NCI-H128 (cell line): ENCODE data around the gene PTPRT.

Experiments used
- DNase-seq: peaks from one replicate; lab custom pipeline; 2025; ENCODE audit not compliant: unreplicated experiment; lab: John Stamatoyannopoulos, UW

Gene PTPRT

GRCh38 chr20:43189554-43190331 lies at the start of gene PTPRT:
Gene PTPRT, minus strand, starts transcription at chr20:43189906. Its CDS starts 173 bp downstream, at chr20:43189733.
- no peak for DNase-seq

- no peak for DNase-seq
Measured at GRCh38 chr20:43238833-43239232, 49.1 kb upstream of the PTPRT start.

GRCh38 chr20:43238266-43238665 lies 48.6 kb upstream of the PTPRT start:
- no peak for DNase-seq

- DNase-seq = no peak
Measured at GRCh38 chr20:43237651-43238168, 48.0 kb upstream of the PTPRT start.

- DNase-seq = no peak
Measured at GRCh38 chr20:43235998-43236397, 46.3 kb upstream of the PTPRT start.

GRCh38 chr20:43231829-43232228 lies 42.1 kb upstream of the PTPRT start:
- no peak for DNase-seq

- no peak for DNase-seq
Measured at GRCh38 chr20:43229696-43230095, 40.0 kb upstream of the PTPRT start.

GRCh38 chr20:43220612-43221011 lies 30.9 kb upstream of the PTPRT start:
- no peak for DNase-seq

GRCh38 chr20:43210901-43211300 lies 21.2 kb upstream of the PTPRT start:
- no peak for DNase-seq

GRCh38 chr20:43209831-43210230 lies 20.1 kb upstream of the PTPRT start:
- DNase-seq = no peak

GRCh38 chr20:43205699-43206098 lies 16.0 kb upstream of the PTPRT start:
- DNase-seq = no peak

- no peak for DNase-seq
Measured at GRCh38 chr20:43202100-43202499, 12.4 kb upstream of the PTPRT start.

- DNase-seq = no peak
Measured at GRCh38 chr20:43198607-43199006, 8.9 kb upstream of the PTPRT start.

- DNase-seq = no peak
Measured at GRCh38 chr20:43196243-43196642, 6.5 kb upstream of the PTPRT start.

- no peak for DNase-seq
Measured at GRCh38 chr20:43194137-43194536, 4.4 kb upstream of the PTPRT start.

GRCh38 chr20:43193443-43193842 lies 3.7 kb upstream of the PTPRT start:
- DNase-seq = no peak

GRCh38 chr20:43191946-43192863 lies 2.5 kb upstream of the PTPRT start:
- DNase-seq = peak; percentile 11

- DNase-seq = no peak
Measured at GRCh38 chr20:43191143-43191542, 1.4 kb upstream of the PTPRT start.

- DNase-seq = no peak
Measured at GRCh38 chr20:43190332-43190953, 737 bp upstream of the PTPRT start.

- DNase-seq = no peak
Measured at GRCh38 chr20:43188861-43189553, 699 bp downstream of the PTPRT start.

- no peak for DNase-seq
Measured at GRCh38 chr20:43188234-43188653, 1.5 kb downstream of the PTPRT start.
